Loucy (cell line): ENCODE measurements around the gene CTSE.

Source experiments
- H2AFZ ChIP-seq: fragments of 200-600 bp; sonication (generic); 2 replicates; pipeline ENCODE4 v1.6.0; 2016; ENCODE audit warnings: antibody characterized with exemption, mild to moderate bottlenecking, low read length, moderate library complexity
- H3F3A ChIP-seq: fragments of 200-600 bp; 2 replicates; pipeline ENCODE4 v1.6.0; 2016; ENCODE audit warnings: antibody characterized with exemption, low read depth, mild to moderate bottlenecking
- H3K27me3 ChIP-seq: fragments of 200-600 bp; sonication (generic); 2 replicates; pipeline ENCODE4 v1.6.1; 2014; ENCODE audit warnings: low read length, mild to moderate bottlenecking; ENCODE audit not compliant: insufficient read depth, poor library complexity, severe bottlenecking
- H3K36me3 ChIP-seq: fragments of 200-600 bp; sonication (generic); 2 replicates; pipeline ENCODE4 v1.6.1; 2016; ENCODE audit warnings: low read length; ENCODE audit not compliant: insufficient read depth
- H3K4me1 ChIP-seq: fragments of 200-600 bp; sonication (generic); 2 replicates; pipeline ENCODE4 v1.5.1; 2014; ENCODE audit warnings: low read length, mild to moderate bottlenecking; ENCODE audit not compliant: insufficient read depth, poor library complexity, severe bottlenecking
- H3K4me2 ChIP-seq: fragments of 200-600 bp; sonication (generic); 2 replicates; pipeline ENCODE4 v1.6.0; 2014; ENCODE audit warnings: antibody characterized with exemption, low read length, low read depth, mild to moderate bottlenecking; ENCODE audit not compliant: poor library complexity, severe bottlenecking
- H3K4me3 ChIP-seq: fragments of 200-600 bp; sonication (generic); 2 replicates; pipeline ENCODE4 v1.5.1; 2014; ENCODE audit warnings: low read length, mild to moderate bottlenecking, mixed read lengths; ENCODE audit not compliant: poor library complexity, severe bottlenecking
- H3K79me2 ChIP-seq: fragments of 200-600 bp; sonication (generic); 2 replicates; pipeline ENCODE4 v1.6.1; 2014; ENCODE audit warnings: low read length; ENCODE audit not compliant: insufficient read depth
- H3K9ac ChIP-seq: fragments of 200-600 bp; sonication (generic); 2 replicates; pipeline ENCODE4 v1.6.0; 2014; ENCODE audit warnings: mild to moderate bottlenecking, low read depth, low read length, moderate library complexity; ENCODE audit not compliant: poor library complexity, severe bottlenecking
- H3K9me2 ChIP-seq: fragments of 200-600 bp; sonication (generic); replicated peaks from 2 replicates; pipeline ENCODE4 v1.6.1; 2016; ENCODE audit warnings: low read depth, low read length, mixed read lengths
- H3K9me3 ChIP-seq: fragments of 200-600 bp; sonication (generic); 2 replicates; pipeline ENCODE4 v1.6.1; 2014; ENCODE audit warnings: mild to moderate bottlenecking, antibody characterized with exemption, low read length, low read depth; ENCODE audit not compliant: insufficient read depth
- H4K20me1 ChIP-seq: fragments of 200-600 bp; sonication (generic); 2 replicates; pipeline ENCODE4 v1.6.0; 2014; ENCODE audit warnings: antibody characterized with exemption, low read length, mild to moderate bottlenecking; ENCODE audit not compliant: insufficient read depth, poor library complexity, severe bottlenecking
- CTCF ChIP-seq: fragments of 200-600 bp; sonication (generic); conservative IDR thresholded peaks from 2 replicates; pipeline ENCODE4 v1.5.1; 2014; ENCODE audit warnings: mild to moderate bottlenecking, antibody characterized with exemption, low read length
- EZH2phosphoT487 ChIP-seq: fragments of 200-600 bp; IDR thresholded peaks from 2 replicates; pipeline ENCODE4 v1.6.1; 2018; ENCODE audit warnings: antibody characterized with exemption, mild to moderate bottlenecking, moderate library complexity, borderline replicate concordance

The CTSE gene

GRCh38 chr1:205985330-205986005, 38.2 kb downstream of the CTSE start:
- Histone ChIP-seq H3K9me3 (no peaks in the 10 kb centered on the region), H2AFZ (no peak overlapping the region), H3K36me3 (no peaks in the 10 kb centered on the region), H3K4me1 (peaks cover 11% of the 10 kb centered on the region), H3K4me3 (no peak overlapping the region), H3F3A (no peaks in the 10 kb centered on the region), H3K9ac (no peak overlapping the region), H3K4me2 (no peak overlapping the region), H4K20me1 (no peaks in the 10 kb centered on the region), H3K9me2 (no peaks in the 10 kb centered on the region), H3K79me2 (no peaks in the 10 kb centered on the region), H3K27me3 (no peaks in the 10 kb centered on the region)
- TF ChIP-seq CTCF (no peak), EZH2phosphoT487 (no peak)

- H3K9me2 ChIP-seq, result no peaks in the 10 kb centered on the region
- H3K79me2 ChIP-seq, result no peaks in the 10 kb centered on the region
- H4K20me1 ChIP-seq, result no peaks in the 10 kb centered on the region
- no peaks in the 10 kb centered on the region for H3F3A ChIP-seq
- H3K27me3 ChIP-seq, result no peaks in the 10 kb centered on the region
- H3K4me1 ChIP-seq, result peaks cover 1% of the 10 kb centered on the region
- H2AFZ ChIP-seq, result no peak overlapping the region
- no peak overlapping the region for H3K4me2 ChIP-seq
- TF ChIP-seq CTCF (peak; percentile 77), EZH2phosphoT487 (no peak)
- H3K9ac ChIP-seq, result no peak overlapping the region
- no peaks in the 10 kb centered on the region for H3K9me3 ChIP-seq
- H3K4me3 ChIP-seq, result no peak overlapping the region
- H3K36me3 ChIP-seq, result no peaks in the 10 kb centered on the region
Observed at GRCh38 chr1:205983925-205984725, 39.6 kb downstream of the CTSE start.

- Histone ChIP-seq H3K9me3 (no peaks in the 10 kb centered on the region), H2AFZ (no peak overlapping the region), H3K4me3 (no peak overlapping the region), H3K9ac (no peak overlapping the region), H3K4me2 (no peak overlapping the region), H3K9me2 (no peaks in the 10 kb centered on the region), H3K79me2 (no peaks in the 10 kb centered on the region), H4K20me1 (no peaks in the 10 kb centered on the region), H3K27me3 (no peaks in the 10 kb centered on the region), H3F3A (no peaks in the 10 kb centered on the region), H3K36me3 (no peaks in the 10 kb centered on the region), H3K4me1 (no peaks in the 10 kb centered on the region)
- TF ChIP-seq CTCF (no peak), EZH2phosphoT487 (no peak)
Observed at GRCh38 chr1:205981257-205981656, 42.4 kb downstream of the CTSE start.
